K562 treated with DMSO at 1 percent for 24 hours (cell line): ENCODE data around the gene ZNF567. TPM values are rescaled to one million over a fixed set of nuclear protein-coding genes. Genes with fewer than 3 reads are reported as not detected.

ENCODE experiments used
- total RNA-seq: library from RNA; unstranded; fragments of 300-600 nt; gene quantifications from 2 replicates; pipeline ENCODE4 v1.2.3, GENCODE V29; 2022; ENCODE audit warnings: low read depth; ENCODE audit not compliant: insufficient read depth

ZNF567 gene
- total RNA-seq = 1.8 and 2.3 TPM in 2 replicates

DNA sequence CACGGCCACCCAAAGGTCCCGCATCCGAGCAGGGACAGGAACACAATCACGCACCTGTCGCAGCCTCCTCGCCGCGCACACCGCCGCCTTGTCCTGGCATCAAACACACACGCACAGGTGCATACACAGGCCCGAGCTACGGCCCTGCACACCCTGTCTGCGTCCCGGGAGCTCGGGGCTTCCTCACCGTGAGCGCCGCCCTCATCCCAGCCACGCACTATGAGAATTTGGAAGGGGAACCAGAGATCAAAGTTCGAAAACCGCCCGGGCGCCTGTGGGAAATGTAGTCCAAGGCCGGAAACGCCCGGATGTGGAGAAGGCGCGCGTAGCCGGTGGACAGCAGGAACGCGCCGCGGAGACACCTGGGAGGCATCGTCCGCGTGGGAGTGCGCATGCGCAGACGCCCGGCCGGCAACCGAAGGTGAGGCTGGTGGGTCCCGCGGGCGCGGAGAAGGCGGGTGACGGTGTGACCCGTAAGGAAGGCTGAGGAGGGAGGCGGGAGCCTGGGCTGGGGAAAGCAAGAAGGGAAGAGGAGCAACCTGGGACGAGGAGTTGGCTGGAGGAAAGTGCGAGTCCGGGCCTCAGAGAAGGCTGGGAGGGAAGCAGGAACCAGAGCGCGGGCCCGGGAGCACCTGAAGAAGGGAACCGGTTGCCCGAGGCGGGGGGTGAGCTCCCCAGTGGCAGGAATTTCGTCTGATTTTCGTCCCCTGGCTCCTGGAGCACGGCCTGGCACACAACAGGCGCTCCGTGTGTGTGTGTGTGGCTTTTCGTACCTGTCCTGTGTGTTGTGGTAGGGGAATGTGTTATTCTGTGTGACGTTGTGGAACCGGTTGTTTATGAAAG, at the start of gene ZNF567:
Gene ZNF567 (plus strand): TSS at position 399 of the 843 bp plus-strand sequence. CDS start 7,256 bp downstream, outside the sequence.

Other genes with a start within 250 kb of the ZNF567 start
- gene ZNF566, start 198.1 kb upstream of the ZNF567 start, total RNA-seq = 3.2 and 3.5 TPM in 2 replicates
- gene ZNF260, start 159.3 kb upstream of the ZNF567 start, total RNA-seq = 1.6 and 2.0 TPM in 2 replicates
- gene ZNF529, start 114.3 kb upstream of the ZNF567 start, total RNA-seq = 1.0 and 2.0 TPM in 2 replicates
- gene ZNF382, start 82.3 kb upstream of the ZNF567 start, total RNA-seq = 0.14 TPM in 1 of 2 replicates, not detected in the other
- gene ZNF461, start 20.8 kb upstream of the ZNF567 start, total RNA-seq = 1.5 and 3.1 TPM in 2 replicates
- 0.90 and 2.7 TPM in 2 replicates for gene ZNF850, start 85.2 kb downstream of the ZNF567 start, total RNA-seq
- gene ZNF790, start 150.8 kb downstream of the ZNF567 start, total RNA-seq = 0.64 and 2.1 TPM in 2 replicates
- gene ZNF345, start 163.3 kb downstream of the ZNF567 start, total RNA-seq = 0.21 and 1.3 TPM in 2 replicates
- 0.15 TPM in 1 of 2 replicates, not detected in the other for gene ZNF829, start 228.7 kb downstream of the ZNF567 start, total RNA-seq
- gene ZNF568, start 228.7 kb downstream of the ZNF567 start, total RNA-seq = 0.17 TPM in 1 of 2 replicates, not detected in the other